GM12864 (cell line): ENCODE measurements around the gene IGSF21.

Experiments used
- DNase-seq: peaks from one replicate; pipeline ENCODE4 v3.0.0-alpha.2; 2011; ENCODE audit warnings: low read depth
- H3K4me3 ChIP-seq: 2 replicates; pipeline ENCODE4 v1.5.1; 2011; ENCODE audit warnings: mild to moderate bottlenecking, low read depth, low read length, control low read depth
- CTCF ChIP-seq: IDR thresholded peaks from 2 replicates; pipeline ENCODE4 v1.5.1; 2011; ENCODE audit warnings: low read depth, mild to moderate bottlenecking, moderate library complexity, low read length, control low read depth, inconsistent platforms; ENCODE audit errors: missing control alignments

IGSF21 gene

DNA sequence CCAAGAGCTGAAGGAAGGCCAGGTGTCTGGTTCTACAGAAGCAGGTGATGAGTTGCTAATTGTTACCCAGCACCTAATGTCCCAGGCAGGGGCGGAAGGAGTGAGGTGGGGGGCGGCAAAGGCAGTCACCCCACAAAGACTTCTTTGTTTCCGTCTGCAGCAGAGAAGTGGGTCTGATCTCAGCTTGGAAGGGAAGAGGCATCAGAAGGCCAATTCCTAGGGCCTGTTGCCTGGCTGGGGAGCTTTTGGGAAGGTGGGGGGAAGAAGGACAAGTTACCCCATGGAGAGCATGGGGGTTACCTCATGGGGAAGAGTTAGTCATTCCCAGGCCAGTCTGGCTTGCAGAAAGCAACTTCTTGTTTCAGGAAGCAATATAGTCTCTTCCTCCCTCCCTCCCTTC lies 10.9 kb downstream of the IGSF21 start:
- DNase-seq: no peak
- TF ChIP-seq CTCF: no peak
- H3K4me3 ChIP-seq: no peak overlapping the region

DNA sequence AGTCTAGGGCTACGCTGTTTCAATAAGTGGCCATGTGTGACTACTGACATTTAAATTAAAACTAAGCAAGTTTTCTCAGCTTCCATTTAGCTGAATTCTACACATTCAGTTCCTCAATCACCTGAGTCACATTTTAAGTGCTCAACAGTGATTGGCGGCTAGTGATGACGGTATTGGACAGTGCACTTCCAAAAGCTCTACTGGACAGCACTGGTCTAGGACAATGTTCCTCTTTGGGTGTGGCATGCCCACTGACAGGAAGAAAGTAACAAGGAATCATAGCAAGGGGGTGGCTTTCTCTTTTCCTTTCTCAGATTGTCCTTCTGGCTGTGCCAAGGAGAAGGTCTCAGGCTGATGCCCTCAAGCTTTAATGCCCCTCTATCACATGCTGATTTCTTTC lies 11.7 kb downstream of the IGSF21 start:
- H3K4me3 ChIP-seq: no peak overlapping the region
- DNase-seq: no peak
- TF ChIP-seq CTCF: no peak

GRCh38 chr1:18119771-18120377 lies 12.3 kb downstream of the IGSF21 start:
- TF ChIP-seq CTCF: no peak

GRCh38 chr1:18120638-18121037 lies 13.0 kb downstream of the IGSF21 start:
- TF ChIP-seq CTCF: no peak
- DNase-seq: no peak
- H3K4me3 ChIP-seq: no peak overlapping the region

More at GRCh38 chr1:18119771-18120377, 12.3 kb downstream of the IGSF21 start:
- H3K4me3 ChIP-seq: no peak overlapping the region
- DNase-seq: no peak

GRCh38 chr1:18121072-18121820 lies 13.6 kb downstream of the IGSF21 start:
- DNase-seq: no peak
- TF ChIP-seq CTCF: no peak
- H3K4me3 ChIP-seq: no peak overlapping the region

- no peak for DNase-seq
- no peak for TF ChIP-seq CTCF
- no peak overlapping the region for H3K4me3 ChIP-seq
Observed at GRCh38 chr1:18123467-18123992, 15.9 kb downstream of the IGSF21 start.
